AG04450 (cell line): ENCODE data around the gene MBLAC1. TPM values are rescaled to one million over a fixed set of nuclear protein-coding genes. Genes with fewer than 3 reads are reported as not detected.

Experiments used
- CTCF ChIA-PET: fragments of 300-600, 350-600 bp; formaldehyde crosslinking; extraction: SDS; loops from one replicate; lab custom pipeline; 2022; ENCODE audit warnings: antibody characterized with exemption, inconsistent platforms; lab: Charles Lee
- POLR2A ChIA-PET: fragments of 350-600 bp; formaldehyde crosslinking; extraction: SDS; loops from one replicate; lab custom pipeline; 2021; ENCODE audit warnings: antibody characterized with exemption, inconsistent platforms; lab: Yijun Ruan, JAX
- DNase-seq: peaks from one replicate; pipeline ENCODE4 v3.0.0-alpha.2; 2011; ENCODE audit warnings: low read depth, low spot score
- H3K27ac ChIP-seq: one replicate; pipeline ENCODE4 v1.5.1; 2012; ENCODE audit warnings: low read depth, low read length, control low read depth
- H3K27me3 ChIP-seq: one replicate; pipeline ENCODE4 v1.6.0; 2012; ENCODE audit warnings: low read length; ENCODE audit not compliant: control insufficient read depth, insufficient read depth
- H3K4me3 ChIP-seq: 2 replicates; pipeline ENCODE4 v1.5.1; 2011; ENCODE audit warnings: mild to moderate bottlenecking, low read depth, low read length, control low read depth
- H3K9me3 ChIP-seq: 2 replicates; pipeline ENCODE4 v1.5.1; 2012; ENCODE audit warnings: low read length; ENCODE audit not compliant: control insufficient read depth, insufficient read depth
- CTCF ChIP-seq: IDR thresholded peaks from 2 replicates; pipeline ENCODE4 v1.5.1; 2011; ENCODE audit warnings: low read depth, low read length, control low read depth, inconsistent platforms
- polyA plus RNA-seq: library from polyadenylated mRNA; depleted of rRNA; stranded (reverse); fragments of >200 nt; gene quantifications from 2 replicates; pipeline ENCODE4 v1.2.3, GENCODE V29; 2011

Gene MBLAC1
- polyA plus RNA-seq, 1 experiment, result 0.55 TPM

DNA sequence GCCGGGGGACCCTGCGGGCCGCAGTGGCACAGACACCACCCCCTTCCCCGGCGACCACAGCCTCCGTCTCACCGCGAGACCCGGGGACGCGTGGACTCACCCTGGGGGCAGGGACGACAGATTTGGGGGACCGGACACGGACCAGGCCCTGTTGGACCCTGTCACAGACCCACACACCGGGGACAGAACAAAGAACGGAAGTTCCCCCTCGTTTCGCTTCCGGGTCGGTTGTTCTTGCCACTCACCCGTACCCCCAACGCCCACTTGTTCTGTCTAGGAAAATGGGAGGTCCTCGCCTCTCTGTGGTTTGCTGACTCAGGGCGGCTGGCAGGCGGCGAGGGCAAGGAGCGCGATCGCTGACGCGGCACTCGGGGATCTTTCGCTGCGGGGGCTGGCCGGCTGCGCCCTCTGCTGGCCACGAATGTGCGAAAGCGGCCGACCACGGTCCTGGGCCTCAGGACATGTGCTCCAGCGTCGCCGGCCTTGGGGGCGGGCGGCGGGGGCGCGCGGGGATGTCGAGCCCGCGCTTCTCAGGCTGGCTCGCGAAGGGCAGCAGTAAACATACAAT lies 45.1 kb upstream of the MBLAC1 start, which contains the start of gene ZNF3:
ZNF3 (minus strand) TSS at position 189 of the 568 bp plus-strand sequence. CDS start 4,366 bp downstream, outside the sequence.
- ChIA-PET CTCF (interaction anchor here (0.7 to 2.3 kb wide), 8 partner anchors 11 to 167 kb away, joined by 3 to 13 read pairs (median 5); no protein-coding TSS in a partner anchor), POLR2A (interaction anchor here (0.9 to 1.1 kb wide), 2 partner anchors 20 to 32 kb away, joined by 3 to 4 read pairs; partner anchors contain the start of genes AP4M1, MCM7 and ZSCAN21)

DNA sequence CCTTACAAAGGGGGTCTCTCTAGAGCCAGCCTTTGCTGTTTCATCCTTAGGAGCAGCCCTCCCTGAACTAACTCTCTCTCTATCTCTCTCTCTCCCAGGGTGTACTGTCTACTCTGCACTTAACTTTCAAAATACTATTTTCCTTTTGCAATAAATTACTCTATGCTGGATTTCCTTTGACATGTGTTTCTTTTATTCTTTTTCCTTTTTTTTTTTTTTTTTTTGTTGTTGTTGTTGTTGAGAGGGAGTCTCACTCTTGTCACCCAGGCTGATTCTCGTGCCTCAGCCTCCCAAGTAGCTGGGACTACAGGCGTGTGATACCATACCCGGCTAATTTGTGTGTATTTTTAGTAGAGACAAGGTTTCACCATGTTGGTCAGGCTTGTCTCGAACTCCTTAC lies 43.8 kb upstream of the MBLAC1 start:
- CTCF ChIA-PET, result interaction anchor here (0.8 to 2.3 kb wide), 13 partner anchors 12 to 169 kb away, joined by 3 to 13 read pairs (median 5); partner anchors contain the start of genes AP4M1 and MCM7
- Histone ChIP-seq H3K4me3 (no peak overlapping the region), H3K9me3 (no peaks in the 10 kb centered on the region), H3K27ac (peak overlapping the region; percentile 22), H3K27me3 (no peaks in the 10 kb centered on the region)
- TF ChIP-seq CTCF, result no peak
- POLR2A ChIA-PET, result interaction anchor here (0.9 to 1.0 kb wide), 2 partner anchors 17 to 19 kb away, joined by 3 to 6 read pairs; no protein-coding TSS in a partner anchor
- DNase-seq, result no peak

More for the DNA sequence above, 45.1 kb upstream of the MBLAC1 start, which contains the start of gene ZNF3:
- peaks cover 8% of the 10 kb centered on the region for H3K9me3 ChIP-seq
- peak; percentile 81 for TF ChIP-seq CTCF
- no peaks in the 10 kb centered on the region for H3K27me3 ChIP-seq
- peak within 1 kb of the TSS; percentile 84 for H3K27ac ChIP-seq
- H3K4me3 ChIP-seq, result peak within 1 kb of the TSS; percentile 95
- DNase-seq, result peak; percentile 99

DNA sequence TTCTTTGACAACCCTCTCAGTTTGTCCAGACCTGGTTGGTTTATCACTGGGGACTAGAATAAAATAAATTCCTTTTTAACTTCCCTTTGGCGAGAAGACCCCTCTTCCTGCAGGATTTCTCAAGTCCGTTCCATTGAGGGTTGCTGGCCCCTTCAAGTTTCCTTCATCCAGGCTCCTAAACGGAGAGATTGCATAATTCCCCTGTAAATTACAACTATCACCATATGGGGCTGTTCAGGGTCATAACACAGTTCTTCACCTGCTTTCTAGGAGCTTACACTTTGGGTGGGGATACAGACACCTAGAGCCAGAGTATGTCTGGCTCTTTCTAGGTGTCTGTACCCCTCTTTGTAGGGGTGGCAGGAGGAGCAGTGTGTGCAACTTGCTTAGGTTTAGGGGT lies 41.3 kb upstream of the MBLAC1 start:
- POLR2A ChIA-PET, result no interaction called here
- CTCF ChIA-PET, result no interaction called here

DNA sequence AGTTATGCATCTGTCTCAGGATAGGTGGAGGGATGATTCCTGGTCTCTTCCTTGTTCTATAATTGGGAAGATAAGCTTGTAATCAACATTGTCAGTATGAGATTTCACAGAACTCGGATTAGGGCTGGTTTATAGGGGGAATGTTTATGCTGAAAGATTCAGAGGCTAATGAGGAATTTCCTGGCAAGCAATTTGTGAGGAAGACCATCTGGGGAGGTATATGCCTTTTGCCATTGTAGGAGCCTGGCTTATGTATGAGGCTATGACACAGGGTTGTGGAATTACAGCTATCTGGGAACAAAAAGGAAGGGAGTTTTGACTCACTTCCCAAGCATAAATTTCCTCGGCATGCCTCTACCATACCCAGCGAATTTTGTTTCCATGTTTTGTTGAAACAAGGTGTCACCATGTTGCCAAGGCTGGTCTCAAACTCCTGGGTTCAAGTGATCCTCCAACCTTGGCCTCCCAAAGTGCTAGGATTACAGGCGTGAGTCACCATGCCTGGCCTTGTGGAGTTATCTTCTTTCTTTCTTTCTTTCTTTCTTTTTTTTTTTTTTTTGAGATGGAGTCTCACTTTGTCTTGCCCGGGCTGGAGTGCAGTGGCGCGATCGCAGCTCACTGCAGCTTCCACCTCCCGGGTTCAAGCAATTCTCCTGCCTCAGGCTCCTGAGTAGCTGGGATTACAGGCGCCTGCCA lies 39.6 kb upstream of the MBLAC1 start:
- no peak overlapping the region for H3K4me3 ChIP-seq

More for the DNA sequence above, 41.3 kb upstream of the MBLAC1 start:
- no peak for TF ChIP-seq CTCF
- Histone ChIP-seq H3K9me3 (no peaks in the 10 kb centered on the region; the same call in 1 of the 2 replicates), H3K27me3 (no peaks in the 10 kb centered on the region), H3K4me3 (no peak overlapping the region), H3K27ac (peak overlapping the region; percentile 31)
- DNase-seq, result no peak

More for the DNA sequence above, 39.6 kb upstream of the MBLAC1 start:
- TF ChIP-seq CTCF, result no peak
- H3K27ac ChIP-seq, result peak overlapping the region; percentile 97
- ChIA-PET CTCF (no interaction called here), POLR2A (interaction anchor here (0.6 to 5.2 kb wide), 5 partner anchors 8 to 342 kb away, joined by 3 to 67 read pairs (median 4); partner anchors contain the start of genes AP4M1 and MCM7)
- no peaks in the 10 kb centered on the region; the same call in 1 of the 2 replicates for H3K9me3 ChIP-seq
- DNase-seq, result peak; percentile 98
- no peaks in the 10 kb centered on the region for H3K27me3 ChIP-seq
